Right hindlimb (tissue), 1 donor: Measurements from ENCODE around the gene LTBP1.
"Not testable (repeated sequence)": the region's sequence is repeated elsewhere in the genome, so short reads cannot be mapped to it uniquely, and the experiment has no call there.

Source experiments
- DNase-seq: peaks from one replicate; pipeline ENCODE4 v3.0.0-alpha.2; 2018

LTBP1 gene, protein sequence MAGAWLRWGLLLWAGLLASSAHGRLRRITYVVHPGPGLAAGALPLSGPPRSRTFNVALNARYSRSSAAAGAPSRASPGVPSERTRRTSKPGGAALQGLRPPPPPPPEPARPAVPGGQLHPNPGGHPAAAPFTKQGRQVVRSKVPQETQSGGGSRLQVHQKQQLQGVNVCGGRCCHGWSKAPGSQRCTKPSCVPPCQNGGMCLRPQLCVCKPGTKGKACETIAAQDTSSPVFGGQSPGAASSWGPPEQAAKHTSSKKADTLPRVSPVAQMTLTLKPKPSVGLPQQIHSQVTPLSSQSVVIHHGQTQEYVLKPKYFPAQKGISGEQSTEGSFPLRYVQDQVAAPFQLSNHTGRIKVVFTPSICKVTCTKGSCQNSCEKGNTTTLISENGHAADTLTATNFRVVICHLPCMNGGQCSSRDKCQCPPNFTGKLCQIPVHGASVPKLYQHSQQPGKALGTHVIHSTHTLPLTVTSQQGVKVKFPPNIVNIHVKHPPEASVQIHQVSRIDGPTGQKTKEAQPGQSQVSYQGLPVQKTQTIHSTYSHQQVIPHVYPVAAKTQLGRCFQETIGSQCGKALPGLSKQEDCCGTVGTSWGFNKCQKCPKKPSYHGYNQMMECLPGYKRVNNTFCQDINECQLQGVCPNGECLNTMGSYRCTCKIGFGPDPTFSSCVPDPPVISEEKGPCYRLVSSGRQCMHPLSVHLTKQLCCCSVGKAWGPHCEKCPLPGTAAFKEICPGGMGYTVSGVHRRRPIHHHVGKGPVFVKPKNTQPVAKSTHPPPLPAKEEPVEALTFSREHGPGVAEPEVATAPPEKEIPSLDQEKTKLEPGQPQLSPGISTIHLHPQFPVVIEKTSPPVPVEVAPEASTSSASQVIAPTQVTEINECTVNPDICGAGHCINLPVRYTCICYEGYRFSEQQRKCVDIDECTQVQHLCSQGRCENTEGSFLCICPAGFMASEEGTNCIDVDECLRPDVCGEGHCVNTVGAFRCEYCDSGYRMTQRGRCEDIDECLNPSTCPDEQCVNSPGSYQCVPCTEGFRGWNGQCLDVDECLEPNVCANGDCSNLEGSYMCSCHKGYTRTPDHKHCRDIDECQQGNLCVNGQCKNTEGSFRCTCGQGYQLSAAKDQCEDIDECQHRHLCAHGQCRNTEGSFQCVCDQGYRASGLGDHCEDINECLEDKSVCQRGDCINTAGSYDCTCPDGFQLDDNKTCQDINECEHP (N-terminal part only)

DNA sequence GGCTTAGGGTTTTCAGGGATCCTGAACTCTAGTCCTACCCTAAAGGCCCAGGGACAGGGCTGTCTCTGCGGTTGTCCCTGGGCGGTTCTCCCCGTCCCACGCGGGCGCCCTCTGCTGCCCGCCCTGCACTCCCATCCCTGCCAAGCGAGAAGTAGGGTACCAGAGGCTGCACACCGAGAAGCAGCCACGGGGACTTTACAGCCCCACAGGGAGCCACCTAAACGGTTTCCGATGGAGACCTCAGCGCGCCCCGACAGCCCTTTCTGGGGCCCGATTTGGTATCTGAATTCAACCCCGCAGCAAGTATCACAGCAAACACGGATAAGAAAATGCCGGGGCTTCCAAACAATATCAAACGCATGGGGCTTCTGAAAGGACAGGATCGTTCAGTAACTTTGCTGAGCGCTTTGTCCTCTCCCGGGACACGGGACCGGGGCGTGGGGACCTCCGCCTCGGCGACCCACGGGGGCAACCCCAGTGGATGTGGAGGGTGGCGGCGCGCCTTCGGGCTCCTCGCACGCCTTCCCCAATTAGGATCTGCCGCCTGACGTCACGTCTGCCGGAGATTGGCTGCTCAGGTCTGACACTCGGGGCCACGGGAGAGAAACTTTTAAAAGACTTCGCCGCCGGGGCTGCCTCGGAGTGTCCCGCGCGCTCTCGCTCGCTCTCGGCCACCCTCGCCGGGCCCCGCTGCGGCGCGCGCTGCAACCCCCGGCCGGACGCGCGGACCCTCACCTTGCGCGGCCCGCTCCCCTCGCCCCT lies at the start of gene LTBP1:
TSS of gene LTBP1 (plus strand) at position 640 of the 762 bp plus-strand sequence. CDS start 372 bp downstream, outside the sequence.
- peak; percentile 78 for DNase-seq

DNA sequence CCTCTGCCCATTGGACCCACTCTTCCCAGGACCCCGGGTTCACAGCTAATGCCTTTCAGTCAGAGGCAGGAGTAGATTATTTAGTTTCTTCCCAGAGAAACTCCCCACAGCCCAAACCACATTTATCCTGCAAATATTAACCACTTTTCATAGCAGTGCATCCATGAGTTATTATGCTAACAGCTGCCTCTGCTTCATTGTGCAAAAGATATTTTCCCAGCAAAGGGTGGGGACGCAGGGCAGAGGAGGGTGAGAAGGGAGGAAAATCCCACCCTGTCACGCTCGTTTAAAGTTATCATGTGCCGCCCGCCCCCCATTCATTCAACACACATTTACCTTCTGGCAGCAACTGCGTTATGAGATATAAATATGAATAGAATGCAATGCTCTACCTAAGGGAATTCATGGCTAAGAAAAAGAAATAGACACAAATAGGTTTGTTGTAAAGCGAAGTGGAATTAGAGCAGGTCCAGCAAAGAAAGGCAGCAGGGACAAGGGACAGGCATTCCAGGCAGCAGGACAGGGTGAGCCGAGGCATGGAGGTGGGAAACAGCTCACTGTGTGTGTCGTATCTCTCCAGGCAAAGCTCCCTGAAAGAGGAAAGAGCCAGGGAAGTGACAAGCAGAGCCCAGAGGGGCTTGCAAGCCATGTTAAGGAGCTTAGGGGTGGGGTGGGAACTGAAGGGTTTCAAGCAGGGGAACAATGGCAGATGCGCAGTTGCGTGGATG lies 46.3 kb upstream of the LTBP1 start:
- DNase-seq = no peak

DNA sequence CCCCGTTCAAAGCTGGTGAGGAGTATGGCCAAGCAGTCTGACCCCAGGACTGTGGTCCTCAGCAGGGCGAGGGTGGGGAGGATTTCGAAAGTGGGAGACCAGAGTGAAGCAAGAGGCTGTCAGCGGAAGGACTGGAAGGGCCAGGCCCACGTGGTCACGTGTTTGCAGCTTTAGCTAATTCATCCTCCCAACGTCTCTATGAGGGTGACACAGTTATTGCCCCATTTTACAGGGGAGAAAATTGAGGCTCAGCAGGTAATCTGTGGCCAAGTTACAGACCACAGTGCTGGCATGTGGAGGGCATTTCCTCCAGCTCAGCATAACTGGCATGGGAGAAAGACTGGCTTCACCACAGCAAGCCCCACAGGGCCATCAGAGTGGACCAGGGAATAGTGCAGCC lies 45.4 kb upstream of the LTBP1 start:
- DNase-seq = no peak

DNA sequence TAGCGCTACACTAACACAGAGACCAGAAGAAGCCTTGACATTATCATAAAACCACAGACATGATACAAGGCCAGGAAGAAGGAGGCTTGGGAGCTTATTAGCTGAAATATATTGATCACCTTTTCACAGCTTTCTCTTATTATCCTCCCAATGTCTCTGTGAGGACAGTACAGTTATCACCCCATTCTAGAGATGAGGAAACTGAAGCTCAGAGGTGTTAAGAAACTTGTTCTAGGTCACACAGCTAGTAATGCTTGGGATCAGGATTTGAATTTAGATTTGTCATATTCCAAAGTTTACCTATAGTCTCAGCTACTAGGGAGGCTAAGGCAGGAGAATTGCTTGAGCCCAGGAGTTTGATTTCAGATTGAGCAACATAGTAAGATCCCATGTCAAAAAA lies 44.6 kb upstream of the LTBP1 start:
- no peak for DNase-seq

DNA sequence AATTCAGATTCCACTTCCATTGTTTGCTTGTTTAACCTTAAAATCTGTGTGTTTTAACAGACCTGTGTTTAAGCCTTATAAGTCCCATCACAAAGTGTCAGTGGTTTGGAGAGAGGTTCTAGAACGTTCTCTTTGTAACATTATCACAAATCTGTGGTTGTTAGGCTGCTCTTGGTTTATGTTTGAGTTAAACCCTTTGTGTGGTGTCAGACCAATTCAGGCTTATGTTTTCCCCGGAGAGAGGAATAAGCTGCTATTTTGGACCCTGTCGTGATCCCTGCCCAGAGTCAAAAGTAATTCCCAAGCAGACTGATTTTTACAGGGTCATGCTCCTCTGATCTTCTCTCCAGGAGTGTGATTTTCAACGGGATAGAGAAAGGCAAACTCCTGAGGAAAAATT lies 43.8 kb upstream of the LTBP1 start:
- no peak for DNase-seq

DNA sequence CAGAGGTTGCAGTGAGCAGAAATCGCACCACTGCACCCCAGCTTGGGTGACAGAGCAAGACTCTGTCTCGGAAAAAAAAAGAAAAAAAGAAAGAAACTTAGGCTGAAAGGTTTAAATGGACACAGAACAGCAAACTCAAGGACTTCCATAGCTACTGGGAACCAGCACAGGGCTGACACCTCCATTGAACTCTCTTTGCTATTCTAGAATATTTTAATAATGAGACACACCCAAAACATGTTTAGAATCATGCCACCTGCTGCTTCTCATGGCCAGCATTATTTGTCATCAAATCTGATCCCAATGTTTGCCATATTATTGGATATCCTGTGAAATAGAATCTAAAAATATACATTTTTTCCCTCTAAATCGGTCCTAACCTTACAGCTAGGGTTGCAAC lies 42.7 kb upstream of the LTBP1 start:
- DNase-seq = no peak

DNA sequence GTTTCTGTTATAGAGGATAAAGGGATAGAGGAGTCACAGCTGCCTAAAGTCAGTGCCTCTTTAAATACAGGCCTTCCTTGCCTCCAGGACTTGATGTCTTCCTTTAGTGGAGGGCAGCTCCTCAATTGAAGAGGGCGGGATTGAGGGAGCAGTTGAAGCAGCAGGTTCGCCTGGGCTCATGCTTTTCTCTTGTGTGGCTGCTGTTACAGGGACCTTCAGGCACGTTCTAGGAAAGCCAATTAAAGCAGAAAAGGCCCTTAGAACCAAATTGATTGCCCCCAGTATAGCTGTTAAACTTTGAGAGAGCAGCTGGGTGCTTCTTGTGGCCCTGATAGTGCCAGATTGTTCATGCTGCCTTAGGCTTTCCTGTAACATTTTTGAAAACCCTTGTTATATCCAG lies 42.0 kb upstream of the LTBP1 start:
- no peak for DNase-seq

DNA sequence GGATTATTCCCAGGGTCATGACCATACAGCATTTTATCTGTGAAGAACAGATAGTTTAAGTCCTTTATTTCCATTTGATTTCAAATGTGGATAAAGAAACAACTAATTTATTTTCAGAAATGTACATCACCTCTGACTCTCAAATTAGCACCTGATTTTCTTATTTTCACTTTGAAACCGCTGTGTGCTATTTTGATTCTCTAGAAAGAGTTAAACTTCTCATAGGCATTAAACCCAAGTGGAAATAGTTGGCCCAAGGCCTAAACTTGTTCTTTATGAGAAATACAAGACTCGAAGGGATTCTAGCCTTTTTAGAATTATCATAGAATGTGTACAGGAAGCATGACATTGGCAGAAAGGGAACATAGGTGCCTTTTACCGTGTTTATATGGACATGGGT lies 41.5 kb upstream of the LTBP1 start:
- no peak for DNase-seq

DNA sequence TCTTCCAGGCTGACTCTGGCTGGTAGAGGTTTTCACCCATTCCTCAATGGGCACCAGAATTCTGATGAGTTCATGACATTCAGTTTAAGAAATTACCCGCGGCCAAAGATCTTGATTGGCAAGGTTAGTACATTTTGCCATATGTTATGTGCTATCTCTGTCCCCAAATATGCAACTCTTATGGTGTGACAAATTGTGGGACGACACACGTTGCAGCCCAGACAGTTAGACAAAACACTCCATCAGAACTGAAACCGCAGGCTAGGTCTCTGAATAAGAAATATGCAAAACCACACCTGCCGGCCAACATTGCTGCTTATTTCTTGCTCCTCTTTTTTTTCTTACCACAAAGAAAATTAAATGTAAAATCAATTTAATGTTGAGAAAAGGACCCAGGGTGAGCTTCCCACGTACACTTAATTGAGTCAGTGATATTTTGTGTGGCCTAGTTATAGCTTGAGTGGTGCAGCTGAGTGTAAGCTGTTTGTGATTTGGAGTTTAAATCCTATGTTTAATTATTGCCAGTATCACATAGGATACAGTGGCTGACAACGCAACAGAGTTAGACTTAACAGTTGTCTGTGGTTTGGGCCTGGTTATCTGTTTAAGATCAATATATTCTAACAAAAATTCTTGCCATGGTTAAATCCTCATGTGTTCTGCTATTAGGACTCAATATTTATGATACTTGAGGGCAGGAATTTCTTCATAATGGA lies 35.7 kb upstream of the LTBP1 start:
- DNase-seq = no peak

DNA sequence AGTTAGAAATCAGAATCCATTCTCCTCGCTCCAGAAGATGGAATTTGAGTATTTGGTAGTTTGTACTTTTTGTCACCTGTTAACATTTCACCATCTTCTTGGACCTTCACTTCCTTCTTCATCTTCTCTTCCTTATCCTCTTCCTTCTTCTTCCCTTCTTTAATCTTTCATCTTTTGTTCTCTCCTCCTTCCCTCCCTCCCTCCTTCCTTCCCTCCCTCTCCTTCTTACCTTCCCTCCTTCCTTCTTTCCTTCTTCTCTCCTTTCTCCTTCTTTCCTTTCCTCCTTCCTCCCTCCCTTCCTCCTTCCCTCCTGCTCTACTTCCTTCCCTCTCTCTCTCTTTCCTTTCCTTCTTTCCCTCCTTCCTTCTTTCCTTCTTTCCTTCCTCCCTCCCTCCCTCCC lies 31.1 kb upstream of the LTBP1 start:
- DNase-seq = no peak

DNA sequence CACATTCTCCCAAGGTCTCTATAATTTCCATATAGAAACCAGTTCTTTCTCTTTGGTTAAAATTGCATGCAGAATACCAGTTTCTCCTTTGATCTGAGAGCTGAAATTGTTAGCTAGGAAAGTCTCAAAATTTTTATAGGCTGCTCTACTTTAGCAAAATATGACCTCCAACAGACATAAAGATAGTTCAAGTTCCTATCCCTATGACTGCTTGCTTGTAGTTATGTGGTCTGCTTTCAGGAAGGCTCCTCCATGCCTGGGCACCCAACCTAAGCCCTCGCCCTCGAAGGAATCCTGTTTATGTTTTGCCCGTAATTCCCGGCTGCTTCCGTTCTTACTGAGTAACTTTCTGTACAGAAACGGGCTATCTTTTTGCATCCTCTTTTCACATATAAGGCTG lies 28.0 kb upstream of the LTBP1 start:
- no peak for DNase-seq

DNA sequence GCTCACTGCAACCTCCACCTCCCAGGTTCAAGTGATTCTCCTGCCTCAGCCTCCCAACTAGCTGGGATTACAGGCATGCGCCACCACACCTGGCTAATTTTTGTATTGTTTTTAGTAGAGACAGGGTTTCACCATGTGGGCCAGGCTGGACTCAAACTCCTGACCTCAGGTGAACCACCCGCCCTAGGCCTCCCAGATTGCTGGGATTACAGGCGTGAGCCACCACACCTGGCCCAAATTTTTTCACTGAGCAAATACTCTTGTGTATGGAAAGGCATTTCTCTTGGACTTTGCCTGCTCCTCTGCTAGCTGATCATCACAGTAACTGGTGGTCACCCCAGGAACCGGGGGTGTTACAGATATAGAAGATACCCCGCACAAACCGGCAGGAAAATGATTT lies 26.9 kb upstream of the LTBP1 start:
- DNase-seq = not testable (repeated sequence)

DNA sequence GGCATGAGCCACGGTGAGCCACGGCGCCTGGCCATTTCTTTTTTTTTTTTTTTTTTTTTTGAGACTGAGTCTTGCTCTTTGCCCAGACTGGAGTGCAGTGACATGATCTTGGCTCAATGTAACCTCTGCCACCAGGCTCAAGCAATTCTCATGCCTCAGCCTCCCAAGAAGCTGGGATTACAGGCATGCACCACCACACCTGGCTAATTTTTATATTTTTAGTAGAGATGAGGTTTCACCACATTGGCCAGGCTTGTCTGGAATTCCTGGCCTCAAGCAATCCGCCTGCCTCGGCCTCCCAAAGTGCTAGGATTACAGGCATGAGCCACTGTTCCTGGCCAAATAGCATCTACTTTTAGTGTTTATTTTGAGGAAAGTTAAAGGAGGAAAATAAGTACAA lies 25.3 kb upstream of the LTBP1 start:
- DNase-seq = not testable (repeated sequence)

DNA sequence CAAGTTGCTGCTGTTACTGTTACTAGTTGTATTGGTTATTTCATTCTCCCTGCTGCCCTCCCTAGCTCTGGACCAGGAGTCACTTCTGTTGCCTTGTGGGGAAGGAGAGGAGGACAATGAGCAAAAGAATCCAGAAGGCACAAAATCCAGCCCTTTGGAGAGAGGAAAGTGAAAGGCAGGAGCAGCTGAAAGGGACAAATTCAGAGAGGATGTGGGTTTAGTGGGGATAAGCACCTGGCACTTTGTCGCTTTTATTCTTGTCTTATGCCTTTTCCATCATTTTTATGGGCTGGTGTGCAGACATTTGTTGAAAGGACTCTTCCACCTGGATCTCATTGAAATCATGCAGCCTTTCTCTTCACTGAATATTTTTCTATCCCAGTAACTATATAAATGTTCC lies 24.3 kb upstream of the LTBP1 start:
- no peak for DNase-seq

DNA sequence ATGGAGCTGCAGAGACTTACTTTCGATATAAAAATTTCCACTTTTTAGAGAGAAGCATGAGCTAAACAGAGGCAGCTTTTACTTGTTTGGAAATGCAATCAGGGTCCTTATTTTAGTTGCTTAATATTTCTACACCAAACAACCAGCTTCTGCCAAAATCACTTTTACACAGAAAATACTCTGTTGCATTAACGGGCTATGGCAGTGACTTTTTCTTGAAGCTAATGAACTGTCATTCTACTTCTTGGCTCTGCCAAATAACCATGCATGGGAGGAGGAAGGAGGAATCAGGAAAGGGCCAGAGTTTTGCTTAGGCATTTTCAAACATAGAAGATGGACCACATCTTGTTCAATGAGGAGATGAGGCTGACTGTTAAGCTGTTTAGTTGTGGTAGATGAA lies 23.6 kb upstream of the LTBP1 start:
- DNase-seq = no peak

DNA sequence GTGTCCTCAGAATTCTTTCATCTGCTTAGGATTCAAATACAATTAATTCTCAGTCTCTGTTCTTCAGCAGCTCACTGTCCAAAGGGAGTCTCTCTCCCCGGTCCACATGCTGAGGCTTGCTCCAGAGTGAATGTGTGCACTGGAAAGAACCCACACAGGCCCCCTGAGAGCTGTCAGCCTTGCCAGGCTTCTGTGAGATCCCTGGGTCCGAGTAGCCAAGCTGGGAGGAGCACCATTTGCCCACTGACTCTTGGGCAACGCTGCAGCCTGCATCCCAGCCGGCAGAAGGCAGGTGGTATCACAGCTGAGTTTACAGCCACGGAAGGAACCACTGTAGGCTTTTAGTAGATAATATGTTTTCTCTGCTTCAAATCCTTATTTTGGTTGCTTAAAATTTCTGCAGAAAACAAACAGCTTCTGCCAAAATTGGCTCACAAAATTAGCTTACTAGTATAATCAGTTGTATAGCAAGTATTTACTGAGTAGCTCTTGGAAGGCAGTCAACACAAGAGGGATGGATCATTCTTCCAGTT lies 21.4 kb upstream of the LTBP1 start:
- no peak for DNase-seq

DNA sequence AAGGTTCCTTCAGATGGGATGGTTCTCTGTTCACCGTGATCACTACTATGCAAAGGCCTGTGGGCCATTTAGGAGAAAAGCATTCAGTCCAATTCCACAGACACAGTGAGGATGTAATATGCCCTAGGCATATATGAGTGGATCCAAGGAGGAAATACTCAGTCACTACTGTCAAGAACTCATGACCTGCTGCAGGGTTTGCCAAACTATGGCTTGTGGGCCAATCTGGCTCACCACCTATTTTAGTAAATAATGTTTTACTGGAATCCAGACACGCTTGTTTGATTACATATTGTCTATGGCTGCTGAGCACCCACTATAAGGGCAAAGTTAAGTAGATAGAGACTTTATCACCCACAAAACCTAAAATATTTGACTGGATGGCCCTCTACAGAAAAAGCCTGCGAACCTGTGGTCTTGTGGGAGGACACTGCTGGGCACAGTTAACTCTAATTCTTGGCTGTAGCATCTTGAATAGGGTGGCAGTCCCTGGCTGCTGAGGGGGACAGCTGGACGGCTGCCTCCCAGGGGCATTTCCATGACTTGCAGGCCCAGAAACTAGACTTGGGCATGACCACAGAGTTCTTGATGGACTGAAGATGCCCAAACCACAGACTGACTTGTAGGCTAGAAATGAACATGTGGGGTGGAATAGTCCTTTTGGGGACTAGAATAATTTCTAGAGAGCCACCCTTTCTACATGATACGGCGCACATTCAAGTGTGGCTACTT lies 20.6 kb upstream of the LTBP1 start:
- DNase-seq = no peak

DNA sequence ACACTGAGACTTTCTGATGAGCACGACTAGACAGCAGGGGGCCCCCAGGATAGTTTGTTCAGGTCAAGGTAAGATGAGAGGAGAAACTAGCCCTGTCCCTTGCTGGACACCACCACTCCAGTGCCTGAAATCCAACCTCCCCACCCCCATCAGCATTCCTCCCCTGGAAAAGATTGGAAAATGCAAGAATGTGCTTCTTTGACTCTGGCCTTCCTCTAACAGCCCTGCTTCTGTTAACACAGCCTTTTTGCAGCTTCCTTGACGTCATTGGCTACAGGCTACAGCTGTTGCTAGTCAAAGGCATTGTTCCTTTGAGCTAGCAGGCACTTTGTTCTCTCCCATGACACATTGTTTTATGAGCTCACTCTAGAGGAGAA lies 20.1 kb upstream of the LTBP1 start:
- peak; percentile 33 for DNase-seq

DNA sequence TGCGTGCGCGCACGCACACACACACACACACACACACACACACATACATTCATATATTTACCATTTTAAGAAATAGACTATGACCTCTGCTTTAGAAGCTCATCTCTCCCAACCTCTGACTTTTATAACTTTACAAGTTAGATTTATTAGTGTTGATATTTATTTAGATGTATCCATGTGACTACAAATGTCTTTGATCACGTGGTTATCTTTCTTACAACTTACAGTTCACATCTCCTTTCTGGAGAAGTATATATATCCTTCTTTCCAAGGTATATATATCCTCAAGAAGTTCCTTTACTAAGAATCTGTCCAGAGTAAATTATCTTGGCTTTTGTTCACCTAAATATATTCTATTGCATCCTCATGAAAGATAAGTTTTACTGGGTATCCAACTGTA lies 16.3 kb upstream of the LTBP1 start:
- no peak for DNase-seq

DNA sequence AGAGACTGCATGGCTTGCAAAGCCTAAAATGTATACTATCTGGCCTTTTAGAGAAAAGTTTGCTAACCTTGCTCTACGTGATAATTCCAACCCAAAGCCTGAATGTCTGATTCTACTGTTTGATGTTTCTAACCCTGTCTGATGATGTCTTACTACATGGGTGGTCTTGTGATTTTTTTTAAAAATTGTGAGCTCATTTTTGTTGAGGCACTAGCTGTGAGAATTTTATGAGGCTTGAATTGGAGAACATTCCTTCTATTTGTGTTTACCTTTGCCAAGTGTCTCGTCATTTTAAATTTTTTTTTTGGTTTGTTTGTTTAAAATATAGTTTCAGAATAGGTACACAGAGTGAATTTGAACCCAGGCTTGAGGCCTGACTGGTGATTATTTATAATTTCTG lies 15.2 kb upstream of the LTBP1 start:
- no peak for DNase-seq
